GM19324 (cell line): Measurements from ENCODE around the gene PHETA1.
"Not testable (repeated sequence)": the region's sequence is repeated elsewhere in the genome, so short reads cannot be mapped to it uniquely, and the experiment has no call there.

Source experiments
- ATAC-seq: cut with Tn5 transposase; IDR thresholded peaks from one replicate; pipeline ENCODE4 v1.9.1; 2021; ENCODE audit warnings: mild to moderate bottlenecking, moderate library complexity; ENCODE audit not compliant: unreplicated experiment, low FRiP score

The PHETA1 gene

DNA sequence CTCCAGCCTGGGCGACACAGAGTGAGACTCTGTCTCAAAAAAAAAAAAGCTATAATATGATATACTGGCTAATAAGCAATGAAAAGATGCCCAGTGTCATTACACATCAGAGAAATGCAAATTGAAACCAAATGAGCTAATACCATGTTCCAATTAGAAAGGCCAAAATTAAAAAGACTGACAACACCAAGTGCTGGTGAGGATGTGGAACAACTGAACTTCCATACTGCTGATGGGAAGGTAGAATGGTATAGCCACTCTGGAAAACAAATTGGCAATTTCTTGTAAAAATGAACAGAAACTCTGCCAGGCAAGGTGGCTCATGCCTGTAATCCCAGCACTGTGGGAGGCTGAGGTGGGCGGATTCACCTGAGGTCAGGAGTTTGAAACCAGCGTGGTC is 8.5 kb upstream of the PHETA1 start:
- no peak for ATAC-seq

- ATAC-seq = not testable (repeated sequence)
Observed at GRCh38 chr12:111373231-111373630, 4.3 kb upstream of the PHETA1 start.

DNA sequence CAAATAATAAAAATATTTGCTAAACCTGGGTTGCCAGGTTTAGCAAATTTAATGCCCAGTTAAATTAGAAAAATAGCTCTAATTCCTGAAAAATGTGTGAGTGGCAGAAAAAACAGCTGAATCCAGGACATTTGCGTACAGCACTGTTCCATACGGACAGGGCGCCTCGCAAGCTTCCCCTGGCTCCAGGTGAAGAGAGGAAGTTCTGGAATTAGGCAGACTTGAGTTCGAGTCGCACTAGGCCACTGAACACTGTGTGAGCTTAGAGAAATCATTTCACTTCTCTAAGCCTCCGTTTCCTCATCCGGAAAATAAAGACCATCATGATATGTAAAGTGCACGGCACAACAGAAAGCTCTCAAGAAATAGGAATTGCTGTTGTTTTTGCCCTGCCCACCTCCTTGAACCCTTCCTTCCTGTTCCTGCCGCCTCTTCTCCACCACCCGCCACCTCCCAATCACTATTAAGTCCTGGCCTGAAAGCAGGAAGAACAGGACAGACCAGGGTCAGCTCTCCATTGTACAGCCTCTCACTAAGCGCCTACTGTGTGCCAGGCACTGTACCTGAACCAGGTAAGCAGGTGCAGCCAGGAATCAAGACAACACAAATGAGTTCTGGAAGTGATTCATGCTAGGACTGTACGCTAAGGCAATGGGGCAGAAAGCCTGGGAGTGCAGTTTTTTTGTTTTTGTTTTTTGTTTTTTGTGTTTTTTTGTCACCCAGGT is 763 bp upstream of the PHETA1 start:
- no peak for ATAC-seq

GRCh38 chr12:111368291-111368787 is 556 bp downstream of the PHETA1 start:
- no peak for ATAC-seq

DNA sequence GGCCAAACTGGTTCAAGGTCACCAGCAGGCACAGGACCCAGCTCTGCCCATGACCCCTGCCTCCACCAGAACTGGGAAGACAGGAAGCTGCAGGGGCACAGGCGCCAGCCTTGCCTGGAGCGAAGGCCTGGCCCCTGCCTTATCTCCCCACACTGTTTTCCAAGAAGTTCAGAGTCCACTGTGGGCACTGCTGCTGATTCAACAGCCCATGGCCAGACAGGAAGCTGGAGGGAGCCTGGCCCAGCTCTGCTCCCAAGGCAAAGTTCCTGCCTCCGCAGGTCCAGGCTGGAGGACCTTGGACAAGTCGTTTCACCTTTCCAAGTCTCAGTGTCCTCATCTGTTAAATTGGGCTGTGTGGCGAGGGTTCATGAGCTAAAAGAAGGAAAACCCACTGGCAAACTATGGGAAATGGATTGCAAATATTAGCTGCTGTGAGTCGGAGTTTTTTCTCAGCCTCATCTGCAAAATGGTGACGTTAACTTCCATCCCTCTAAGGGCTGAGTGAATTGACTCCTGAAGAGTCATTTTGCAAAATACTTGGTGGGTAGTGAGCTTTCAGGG is 1.2 kb downstream of the PHETA1 start:
- ATAC-seq = no peak

DNA sequence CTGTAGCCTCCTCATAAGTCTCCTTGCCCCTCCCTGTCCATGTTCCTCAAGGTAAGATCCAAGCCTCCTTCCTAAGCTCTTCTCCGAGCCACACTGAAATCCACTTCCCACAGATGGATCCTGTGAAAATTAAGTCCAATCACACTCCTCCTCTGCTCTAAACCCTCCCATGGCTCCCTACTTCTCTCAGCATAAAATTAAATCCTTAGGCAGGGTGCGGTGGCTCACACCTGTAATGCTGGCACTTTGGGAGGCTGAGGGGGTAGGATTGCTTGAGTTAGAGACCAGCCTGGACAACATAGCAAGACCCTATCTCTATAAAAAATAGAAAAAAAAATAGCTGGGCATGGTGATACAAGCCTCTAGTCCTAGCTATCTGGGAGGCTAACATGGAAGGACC is 2.3 kb downstream of the PHETA1 start:
- ATAC-seq = no peak

DNA sequence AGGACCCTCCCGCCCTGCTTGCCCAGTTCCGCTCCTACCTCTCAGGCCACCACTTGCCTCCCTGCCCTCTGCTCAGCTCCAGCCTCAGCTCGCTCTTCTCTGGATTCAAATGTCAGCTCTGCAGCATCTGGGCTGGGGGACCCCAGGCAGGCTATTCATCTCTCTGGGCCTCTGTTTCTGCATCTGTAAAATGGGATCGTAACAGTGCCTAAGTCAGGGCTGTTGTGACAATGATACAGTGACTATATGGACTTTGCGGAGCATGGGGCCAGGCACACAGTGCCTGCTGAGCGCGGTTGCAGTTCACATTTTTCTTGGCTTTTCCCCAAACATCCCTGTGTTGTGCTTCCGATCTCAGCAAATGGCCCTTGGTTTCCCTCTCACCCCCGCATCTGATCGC is 2.8 kb downstream of the PHETA1 start:
- no peak for ATAC-seq

GRCh38 chr12:111363578-111363977 is 5.3 kb downstream of the PHETA1 start:
- ATAC-seq = no peak

- ATAC-seq = no peak
Observed at GRCh38 chr12:111362687-111363475, 6.0 kb downstream of the PHETA1 start.

GRCh38 chr12:111361717-111362576 is 6.9 kb downstream of the PHETA1 start:
- no peak for ATAC-seq

GRCh38 chr12:111361073-111361716 is 7.7 kb downstream of the PHETA1 start:
- no peak for ATAC-seq

DNA sequence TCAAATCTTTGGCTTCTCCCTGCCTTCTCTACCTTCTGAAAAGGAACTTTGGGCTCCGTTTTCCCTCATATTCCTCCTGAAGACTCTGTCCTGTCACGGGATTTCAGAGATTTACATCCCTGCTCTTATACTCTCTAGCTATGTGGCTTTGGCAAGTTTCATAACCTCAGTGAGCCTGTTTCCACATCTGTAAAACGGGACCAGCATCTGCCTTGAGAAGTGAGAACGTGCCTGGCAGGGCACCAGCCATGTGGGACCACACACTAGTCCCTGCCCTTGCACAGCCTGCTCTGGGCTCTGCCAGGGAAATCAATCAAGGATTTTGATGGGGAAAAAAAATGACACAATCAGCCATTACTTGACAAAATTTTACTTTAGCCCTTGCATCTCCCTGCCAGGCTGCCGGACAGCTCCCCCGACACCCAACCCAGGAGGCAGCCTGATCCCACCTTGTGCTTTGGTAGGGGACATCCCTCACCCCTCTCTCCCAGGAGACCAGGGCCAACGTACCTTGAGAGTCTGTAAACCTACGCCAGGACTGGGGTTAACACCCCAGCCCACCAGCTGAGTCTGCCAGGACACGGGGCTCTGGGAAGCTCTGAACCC is 8.5 kb downstream of the PHETA1 start:
- no peak for ATAC-seq

- no peak for ATAC-seq
Observed at GRCh38 chr12:111359914-111360276, 9.0 kb downstream of the PHETA1 start.

- no peak for ATAC-seq
Observed at GRCh38 chr12:111359231-111359913, 9.5 kb downstream of the PHETA1 start.

DNA sequence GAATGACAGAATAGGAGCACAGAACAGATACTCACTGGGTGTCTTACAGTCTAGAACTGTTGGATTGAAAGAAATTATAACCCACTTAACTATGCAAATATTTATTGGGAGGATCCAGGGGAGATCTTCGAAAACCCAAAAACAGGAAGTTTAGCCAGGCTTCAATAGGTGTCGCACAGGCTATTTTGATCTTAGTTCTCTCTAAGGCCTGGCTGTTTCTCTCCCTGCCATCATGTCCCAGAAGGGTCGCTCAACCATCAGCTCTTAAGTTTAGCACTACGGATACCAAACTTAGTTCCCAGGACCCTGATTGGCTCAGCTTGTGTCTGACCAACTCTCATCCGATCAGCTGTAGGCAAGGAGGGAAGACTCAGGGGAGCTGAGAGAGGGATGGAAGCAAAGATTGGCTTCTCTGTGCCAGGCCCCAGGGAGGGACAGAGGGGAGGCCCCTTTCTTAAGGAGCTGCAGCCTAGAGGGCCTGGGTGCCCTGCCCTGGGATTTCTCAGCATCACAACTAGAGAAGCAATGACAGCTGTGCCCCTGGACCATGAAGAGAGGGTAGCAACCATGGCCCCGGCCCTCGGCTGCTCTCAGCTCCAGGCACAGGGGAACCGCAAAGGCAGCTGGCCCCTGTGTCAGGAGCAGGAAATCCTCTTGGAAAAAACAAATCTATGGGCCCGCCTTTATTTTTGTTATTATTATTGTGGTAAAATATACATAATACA is 13.5 kb downstream of the PHETA1 start:
- ATAC-seq = no peak

DNA sequence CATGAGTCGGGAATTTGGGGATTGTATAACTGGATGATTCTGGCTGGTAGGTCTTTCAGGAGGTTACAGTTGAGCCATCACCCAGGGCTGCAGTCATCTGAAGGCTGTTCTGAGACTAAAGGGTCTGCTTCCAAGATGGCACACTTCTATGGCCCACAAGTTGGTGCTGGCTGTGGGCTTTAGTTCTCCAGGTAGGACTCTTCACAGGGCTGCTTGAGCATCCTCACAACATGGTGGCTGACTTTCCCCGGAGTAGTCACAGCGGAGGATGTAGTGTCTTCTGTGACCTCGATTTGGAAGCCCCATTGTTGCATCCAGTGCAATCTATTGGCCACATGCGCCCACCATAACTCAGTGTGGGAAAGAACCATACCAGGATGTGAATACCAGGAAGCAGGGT is 14.4 kb downstream of the PHETA1 start:
- ATAC-seq = no peak

GRCh38 chr12:111353603-111354295 is 15.1 kb downstream of the PHETA1 start:
- ATAC-seq = no peak

GRCh38 chr12:111353026-111353425 is 15.9 kb downstream of the PHETA1 start:
- ATAC-seq = no peak
